Heart left ventricle (tissue), 16 donors: ENCODE data around the gene SCFD2. TPM values are rescaled to one million over a fixed set of nuclear protein-coding genes. Genes with fewer than 3 reads are reported as not detected.

Experiments used
- ATAC-seq, 4 donors: fragments of 200-7000 bp; cut with Tn5 transposase; one replicate each; pipeline ENCODE4 v1.9.1; 2020 to 2022; ENCODE audit warnings: moderate library complexity in 4 of 4, mild to moderate bottlenecking in 3 of 4, moderate number of reproducible peaks in 1 of 4
- DNase-seq, 5 donors: peaks; one replicate each; pipeline ENCODE4 v3.0.0-alpha.2; 2020
- H3K27ac ChIP-seq, 12 donors: fragments of 200-600 bp; sonication (generic) in 4 of 12; one replicate each; pipeline versions ENCODE4 v1.5.0 to v1.8.0; 2016 to 2022; ENCODE audit warnings: mild to moderate bottlenecking in 2 of 12
- H3K27me3 ChIP-seq, 9 donors: fragments of 200-600 bp; sonication (generic) in 2 of 9; one replicate each; pipeline versions ENCODE4 v1.5.1 to v1.8.0; 2016 to 2022; ENCODE audit warnings: mild to moderate bottlenecking in 3 of 9
- H3K36me3 ChIP-seq, 9 donors: fragments of 200-600 bp; sonication (generic) in 2 of 9; one replicate each; pipeline versions ENCODE4 v1.5.0 to v1.8.0; 2018 to 2022; ENCODE audit warnings: mild to moderate bottlenecking in 2 of 9
- H3K4me1 ChIP-seq, 12 donors: fragments of 200-600 bp; sonication (generic) in 4 of 12; one replicate each; pipeline versions ENCODE4 v1.5.0 to v1.8.0; 2016 to 2022; ENCODE audit warnings: mild to moderate bottlenecking in 3 of 12
- H3K4me3 ChIP-seq, 12 donors: fragments of 200-600 bp; sonication (generic) in 4 of 12; one replicate each; pipeline versions ENCODE4 v1.5.0 to v1.8.0; 2017 to 2022; ENCODE audit warnings: mild to moderate bottlenecking in 9 of 12, moderate library complexity in 4 of 12
- H3K9me3 ChIP-seq, 12 donors: fragments of 200-600 bp; sonication (generic) in 4 of 12; one replicate each; pipeline versions ENCODE4 v1.5.0 to v1.8.0; 2016 to 2022; ENCODE audit warnings: mild to moderate bottlenecking in 1 of 12
- POLR2A ChIP-seq, 2 donors: fragments of 450-650 bp; IDR thresholded peaks; one replicate each; pipeline ENCODE4 v1.6.1; 2017; ENCODE audit warnings: antibody characterized with exemption in 2 of 2, mild to moderate bottlenecking in 2 of 2, moderate library complexity in 2 of 2
- WGBS, 4 donors: extraction: QIAGEN DNeasy Blood & Tissue Kit in 2 of 4; methylation state at CpG; one replicate each; pipeline versions ENCODE4 v1.1.5 to v1.1.7; 2013 to 2018; 5-methylcytosine and 5-hydroxymethylcytosine counted together
- intact Hi-C, 10 donors: fragments of 100-400 bp; cut with DNase I; formaldehyde crosslinking; loops; one replicate each; pipeline versions ENCODE4 v1.11.1 to v1.14.2; 2022
- polyA plus RNA-seq, 2 donors: library from polyadenylated mRNA; stranded (reverse); fragments of 200-250 nt; gene quantifications; one replicate each; pipeline ENCODE4 v1.2.3, GENCODE V29; 2013
- total RNA-seq, 9 donors: library from RNA; depleted of rRNA in 2 of 9; stranded (reverse); fragments of >200 nt in 2 of 9; fragmentation: NEBNext Ultra II Directional in 3 of 9; extraction: Animal tissue kit (Norgen Biotek cat#: 25700) in 3 of 9; gene quantifications; one replicate each; pipeline versions ENCODE4 v1.1.0 to v1.2.4, GENCODE V29; 2016 to 2023
- TF ChIP-seq, protein P1 (sequence below), 12 donors: fragments of 200-600 bp; sonication (generic) in 4 of 12; IDR thresholded peaks; one replicate each; pipeline versions ENCODE4 v1.5.0 to v1.8.0; 2018 to 2022; ENCODE audit warnings: antibody characterized with exemption in 12 of 12, mild to moderate bottlenecking in 5 of 12
- donor health status: ischemic (EF 13 %, LVEDD 7.1; RV severe dilation, severe dysfunction).
- donor health status: healthy with polysubstance abuse.
- donor health status: DM: no; HTN: yes; CAD: no.
- donor health status: DM: no; HTN: no; CAD: no.
- donor health status: ischemic (EF 25% LVEDD 6.9; RV normal size, moderate dysfunction).
- donor health status: ischemic (EF 25% LVEDD 5.7; RV mildly dilated, moderate dysfunction).
- donor health status: healthy.
- donor health status: DM: yes; HTN: yes; CAD: no.
- donor health status: ischemic (EF 35%, LVEDD 5.7; RV mildly dilated, moderate dysfunction).
- donor health status: nonischemic (EF 11% LVEDD 7.7; RV severe dilation, severe dysfunction).
- donor health status: DM: yes; HTN: yes; CAD: no.
- donor health status: PGD.
- donor health status: ischemic (EF 29% LVEDD 5.4; RV normal size, mild dysfunction).
- donor health status: nonischemic (EF 23%, LVEDD 6.1; RV moderate dilation, normal function).

The SCFD2 gene
- total and polyA plus RNA-seq, 11 donors = 3.7 to 14.0 (median 9.8) TPM

GRCh38 chr4:52838729-52839586 lies 526.9 kb downstream of the SCFD2 start:
- Histone ChIP-seq H3K4me3 (no peak overlapping the region), H3K9me3 (no peaks in the 10 kb centered on the region), H3K36me3 (no peaks in the 10 kb centered on the region), H3K4me1 (peaks cover 0 to 62% (median 45%) of the 10 kb centered on the region in 12 donors), H3K27me3 (no peaks in the 10 kb centered on the region), H3K27ac (peak overlapping the region in 7 of 12 donors; percentile 18 to 70 (median 33))
- intact Hi-C loops = loop anchor here in 2 of 10 donors (1.0 to 2.0 kb wide), 2 partner anchors 26 to 117 kb away; no protein-coding TSS in a partner anchor
- DNase-seq (peak in 1 of 5 donors; percentile 28), ATAC-seq (peak; percentile 37 to 56 (median 42))
- 38 to 52% (median 45%) methylated on average over 10 of the region's 10 CpGs for WGBS, 4 donors
- TF ChIP-seq, protein P1, sequence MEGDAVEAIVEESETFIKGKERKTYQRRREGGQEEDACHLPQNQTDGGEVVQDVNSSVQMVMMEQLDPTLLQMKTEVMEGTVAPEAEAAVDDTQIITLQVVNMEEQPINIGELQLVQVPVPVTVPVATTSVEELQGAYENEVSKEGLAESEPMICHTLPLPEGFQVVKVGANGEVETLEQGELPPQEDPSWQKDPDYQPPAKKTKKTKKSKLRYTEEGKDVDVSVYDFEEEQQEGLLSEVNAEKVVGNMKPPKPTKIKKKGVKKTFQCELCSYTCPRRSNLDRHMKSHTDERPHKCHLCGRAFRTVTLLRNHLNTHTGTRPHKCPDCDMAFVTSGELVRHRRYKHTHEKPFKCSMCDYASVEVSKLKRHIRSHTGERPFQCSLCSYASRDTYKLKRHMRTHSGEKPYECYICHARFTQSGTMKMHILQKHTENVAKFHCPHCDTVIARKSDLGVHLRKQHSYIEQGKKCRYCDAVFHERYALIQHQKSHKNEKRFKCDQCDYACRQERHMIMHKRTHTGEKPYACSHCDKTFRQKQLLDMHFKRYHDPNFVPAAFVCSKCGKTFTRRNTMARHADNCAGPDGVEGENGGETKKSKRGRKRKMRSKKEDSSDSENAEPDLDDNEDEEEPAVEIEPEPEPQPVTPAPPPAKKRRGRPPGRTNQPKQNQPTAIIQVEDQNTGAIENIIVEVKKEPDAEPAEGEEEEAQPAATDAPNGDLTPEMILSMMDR (IDR thresholded peaks at IDR 0.05) = no peak
- TF ChIP-seq POLR2A (IDR thresholded peaks at IDR 0.05) = no peak

GRCh38 chr4:52837716-52838558 lies 527.9 kb downstream of the SCFD2 start:
- ATAC-seq (peak in 3 of 4 donors; percentile 40 to 74 (median 51)), DNase-seq (peak in 1 of 5 donors; percentile 22)
- Histone ChIP-seq H3K4me1 (peaks cover 0 to 61% (median 45%) of the 10 kb centered on the region in 12 donors), H3K36me3 (no peaks in the 10 kb centered on the region), H3K27ac (peak overlapping the region in 5 of 12 donors; percentile 9 to 70 (median 44)), H3K4me3 (no peak overlapping the region), H3K9me3 (no peaks in the 10 kb centered on the region), H3K27me3 (no peaks in the 10 kb centered on the region)
- intact Hi-C loops = loop anchor here in 1 of 10 donors (2.0 kb wide), 1 partner anchor 27 kb away; no protein-coding TSS in a partner anchor
- TF ChIP-seq POLR2A (IDR thresholded peaks at IDR 0.05) = no peak
- TF ChIP-seq, protein P1 (IDR thresholded peaks at IDR 0.05) = no peak
- whole genome bisulfite sequencing, 4 donors = 67 to 77% (median 74%) methylated on average over 7 of the region's 7 CpGs

DNA sequence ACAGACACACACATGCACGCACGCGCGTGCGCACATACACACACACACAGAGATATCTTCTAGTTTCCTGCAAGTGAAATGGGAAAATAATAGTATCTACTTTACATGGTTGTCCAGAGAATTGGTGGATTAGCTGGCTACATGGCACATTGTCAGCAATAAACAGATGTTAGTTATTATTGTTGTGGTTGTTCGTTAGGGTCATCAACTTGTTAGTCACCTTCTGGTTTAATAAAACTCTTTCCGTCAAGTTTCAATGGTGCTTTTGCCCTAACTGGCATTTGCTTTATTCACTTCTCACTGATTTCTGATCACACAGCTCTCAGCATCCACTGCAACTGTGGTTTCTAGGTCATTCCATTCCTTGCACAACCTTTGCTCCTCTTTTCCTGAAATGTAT lies 529.2 kb downstream of the SCFD2 start:
- Histone ChIP-seq H3K4me3 (no peak overlapping the region), H3K9me3 (no peaks in the 10 kb centered on the region), H3K36me3 (no peaks in the 10 kb centered on the region), H3K4me1 (peaks cover 0 to 48% (median 32%) of the 10 kb centered on the region in 12 donors), H3K27me3 (no peaks in the 10 kb centered on the region), H3K27ac (no peak overlapping the region)
- ATAC-seq (no peak), DNase-seq (no peak)
- whole genome bisulfite sequencing, 4 donors = 90 to 98% (median 95%) methylated on average over 7 of the region's 7 CpGs
- intact Hi-C loops = no loop called here
- TF ChIP-seq, protein P1 (IDR thresholded peaks at IDR 0.05) = no peak
- no peak for TF ChIP-seq POLR2A (IDR thresholded peaks at IDR 0.05)
